GM21528 (cell line): Measurements from ENCODE around the gene ATL3.
A peak's percentile ranks its signal among the peaks of the same experiment; 100 is the strongest.
"Not testable (repeated sequence)": the region's sequence is repeated elsewhere in the genome, so short reads cannot be mapped to it uniquely, and the experiment has no call there.

Experiments
- ATAC-seq: cut with Tn5 transposase; IDR thresholded peaks from one replicate; pipeline ENCODE4 v1.9.1; 2021; ENCODE audit warnings: mild to moderate bottlenecking, moderate library complexity; ENCODE audit not compliant: unreplicated experiment, low FRiP score

The ATL3 gene

GRCh38 chr11:63682066-63683021, 11.2 kb upstream of the ATL3 start:
- ATAC-seq = no peak

DNA sequence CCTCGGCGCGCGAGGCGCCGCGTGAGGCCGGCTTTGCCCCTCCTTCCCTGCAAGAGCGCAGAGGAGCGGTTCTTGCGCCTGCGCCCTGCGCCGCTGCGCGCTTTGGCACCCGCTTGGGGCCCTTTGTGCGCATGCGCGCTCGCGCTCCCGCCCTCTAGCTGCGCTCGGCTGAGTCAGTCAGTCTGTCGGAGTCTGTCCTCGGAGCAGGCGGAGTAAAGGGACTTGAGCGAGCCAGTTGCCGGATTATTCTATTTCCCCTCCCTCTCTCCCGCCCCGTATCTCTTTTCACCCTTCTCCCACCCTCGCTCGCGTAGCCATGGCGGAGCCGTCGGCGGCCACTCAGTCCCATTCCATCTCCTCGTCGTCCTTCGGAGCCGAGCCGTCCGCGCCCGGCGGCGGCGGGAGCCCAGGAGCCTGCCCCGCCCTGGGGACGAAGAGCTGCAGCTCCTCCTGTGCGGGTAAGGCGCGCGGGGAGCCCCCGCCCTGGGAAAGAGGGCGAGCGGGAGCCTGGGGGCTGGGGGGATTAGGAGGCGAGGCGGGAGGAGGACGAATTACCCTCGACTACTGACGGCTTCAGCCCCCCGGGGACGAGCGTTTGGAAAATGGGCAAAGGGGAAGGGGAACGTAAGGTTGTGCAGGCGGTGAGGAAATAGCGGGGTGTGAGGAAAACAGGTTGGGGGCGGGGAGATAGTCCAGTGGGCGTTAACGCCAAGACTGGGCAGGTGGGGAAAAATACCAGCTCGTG, 10.3 kb upstream of the ATL3 start, which contains the start of gene RTN3:
Gene RTN3 (plus strand): TSS at position 180 of the 745 bp plus-strand sequence. CDS start 137 bp downstream, at position 317.
- peak; percentile 79 for ATAC-seq

DNA sequence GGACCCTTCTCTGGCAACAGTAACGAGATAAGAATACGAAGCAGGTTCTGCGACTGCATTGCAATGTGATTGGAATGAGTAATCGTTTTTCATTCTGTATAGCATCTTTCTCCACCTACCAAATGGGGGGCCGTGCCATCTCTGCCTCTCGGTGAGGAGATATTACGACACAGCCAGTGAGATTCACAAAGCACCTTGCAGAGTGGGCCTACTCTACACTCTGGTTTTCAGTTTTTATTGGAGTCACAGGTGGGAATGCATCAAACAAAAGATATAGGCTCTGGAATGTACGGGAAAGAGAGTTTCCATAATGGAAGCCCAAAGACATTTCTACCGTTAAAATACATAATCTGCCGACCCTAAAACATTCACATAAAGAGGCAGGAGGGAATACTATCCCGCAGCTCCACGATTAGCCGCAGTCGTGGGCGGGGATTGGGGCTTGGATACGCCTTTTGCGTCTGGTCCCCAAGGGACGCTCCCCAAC, 9.7 kb upstream of the ATL3 start:
- ATAC-seq = no peak

GRCh38 chr11:63673579-63673978, 2.4 kb upstream of the ATL3 start:
- ATAC-seq = no peak

GRCh38 chr11:63672936-63673539, 1.9 kb upstream of the ATL3 start:
- no peak for ATAC-seq

- ATAC-seq = no peak
These were observed 934 bp upstream of the ATL3 start for GRCh38 chr11:63672156-63672463.

DNA sequence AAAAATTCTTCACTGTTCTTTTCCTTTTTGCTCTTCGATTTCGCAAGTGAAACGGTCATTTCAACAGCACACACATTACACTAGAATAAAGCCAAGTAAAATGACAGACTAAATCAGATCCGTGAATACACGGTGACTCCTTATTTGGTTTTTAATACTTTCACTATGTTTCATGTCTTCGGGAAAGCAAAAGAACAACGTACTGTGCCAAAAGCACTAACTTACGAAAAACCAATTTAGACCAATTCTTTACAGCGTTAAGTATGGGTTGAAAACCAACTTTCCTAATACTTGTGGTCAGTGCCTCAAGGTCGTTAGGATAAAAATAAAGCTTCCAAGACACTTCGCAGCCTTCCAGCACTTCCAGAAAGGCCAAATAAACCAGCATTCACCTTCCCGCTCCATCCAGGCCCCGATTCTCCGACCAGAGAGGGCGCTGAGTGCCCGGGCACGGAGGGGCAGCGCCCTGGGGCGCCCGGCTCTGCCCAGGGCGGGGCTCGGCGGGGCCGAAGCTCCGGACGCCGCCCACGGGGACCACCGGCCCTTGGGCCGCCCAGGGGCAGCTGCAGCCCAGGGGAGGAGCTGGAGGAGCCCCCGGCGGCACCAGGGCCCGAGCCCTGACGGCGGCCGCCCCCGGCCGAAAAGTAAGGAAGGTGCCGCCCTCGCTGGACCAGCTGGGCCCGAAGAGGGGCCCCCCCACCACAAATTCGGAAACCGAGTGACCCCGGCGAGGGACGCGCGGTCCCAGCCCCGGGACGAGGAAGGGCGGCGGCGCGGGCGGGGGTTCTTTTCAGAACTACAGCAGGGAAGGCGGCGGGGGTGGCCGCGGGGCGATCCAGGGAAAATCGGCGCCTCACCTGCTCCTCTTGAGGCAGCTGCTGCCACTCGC, 499 bp downstream of the ATL3 start:
- peak; percentile 30 for ATAC-seq

- ATAC-seq = no peak
These were observed 1.1 kb downstream of the ATL3 start for GRCh38 chr11:63670096-63670432.

DNA sequence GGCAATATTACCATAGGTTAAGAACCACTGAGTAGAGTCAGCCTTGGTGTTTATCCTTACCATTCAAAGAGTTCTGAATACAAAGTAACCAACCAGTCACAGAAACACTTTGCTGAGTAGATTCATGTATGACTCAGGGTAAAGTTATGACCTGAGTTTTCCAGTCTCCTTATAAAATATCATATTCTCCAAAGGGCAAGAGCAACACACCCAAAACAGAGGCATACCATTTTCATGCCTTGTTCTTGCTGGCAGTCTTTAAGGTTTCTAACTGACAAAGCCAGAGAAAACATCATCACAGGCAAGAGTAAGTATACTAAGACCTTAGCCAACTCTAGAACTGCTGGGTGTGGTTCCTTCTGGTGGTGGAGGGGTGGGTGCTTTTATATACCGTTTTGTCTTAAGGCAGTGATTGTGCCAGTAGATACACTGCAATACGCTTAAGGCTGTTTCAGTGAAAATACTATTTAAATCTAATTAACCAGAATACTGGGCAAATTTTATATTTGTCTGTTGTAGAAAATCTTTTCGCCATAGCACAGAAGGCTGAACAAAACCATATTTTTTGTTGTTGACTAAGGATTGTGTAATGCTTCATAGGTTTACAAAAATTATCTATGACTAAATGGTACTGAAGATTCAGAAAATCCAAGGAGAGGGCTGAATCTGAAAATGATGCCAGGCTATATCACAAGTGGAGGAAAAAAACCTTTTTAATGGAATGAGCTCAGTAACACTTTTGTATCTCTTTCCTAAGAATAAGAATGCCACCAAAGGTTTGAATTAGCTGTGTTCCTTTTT, 3.0 kb downstream of the ATL3 start:
- no peak for ATAC-seq

GRCh38 chr11:63666874-63667273, 4.3 kb downstream of the ATL3 start:
- no peak for ATAC-seq

GRCh38 chr11:63663809-63664208, 7.4 kb downstream of the ATL3 start:
- no peak for ATAC-seq

DNA sequence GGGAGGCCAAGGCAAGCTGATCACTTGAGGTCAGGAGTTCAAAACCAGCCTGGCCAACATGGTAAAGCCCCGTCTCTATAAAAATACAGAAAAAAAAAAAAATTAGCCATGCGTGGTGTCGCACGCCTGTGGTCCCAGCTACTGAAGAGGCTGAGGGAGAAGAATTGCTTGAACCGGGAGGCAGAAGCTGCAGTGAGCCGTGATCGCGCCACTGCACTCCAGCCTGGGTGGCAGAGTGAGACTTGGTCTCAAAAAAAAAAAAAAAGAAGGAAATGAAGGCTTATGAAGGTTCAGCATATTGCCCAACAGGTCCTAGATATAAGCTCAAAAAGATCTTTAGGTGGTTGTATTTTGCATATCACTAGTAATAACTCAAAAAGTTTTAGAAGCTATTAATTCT, 10.2 kb downstream of the ATL3 start:
- ATAC-seq = no peak

GRCh38 chr11:63652671-63653070, 18.5 kb downstream of the ATL3 start:
- no peak for ATAC-seq

DNA sequence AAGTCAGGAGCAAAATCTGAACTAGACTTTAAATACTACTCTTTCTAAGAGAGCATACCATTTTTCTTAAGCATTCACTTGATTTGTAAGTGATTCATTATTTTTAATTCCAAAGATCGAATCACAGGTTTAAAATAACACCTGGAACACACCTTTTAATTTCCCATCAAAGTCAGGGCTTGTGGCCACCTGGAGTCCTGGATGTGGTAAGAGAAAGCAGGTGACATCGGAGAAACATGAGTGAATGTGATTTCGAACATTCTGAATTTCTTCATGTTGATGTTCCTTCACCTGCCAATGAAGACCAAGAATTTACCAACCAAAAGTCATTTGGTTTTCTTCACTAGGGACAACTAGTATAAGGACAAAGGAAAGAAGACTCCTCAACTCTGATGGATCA, 28.0 kb downstream of the ATL3 start:
- ATAC-seq = no peak

DNA sequence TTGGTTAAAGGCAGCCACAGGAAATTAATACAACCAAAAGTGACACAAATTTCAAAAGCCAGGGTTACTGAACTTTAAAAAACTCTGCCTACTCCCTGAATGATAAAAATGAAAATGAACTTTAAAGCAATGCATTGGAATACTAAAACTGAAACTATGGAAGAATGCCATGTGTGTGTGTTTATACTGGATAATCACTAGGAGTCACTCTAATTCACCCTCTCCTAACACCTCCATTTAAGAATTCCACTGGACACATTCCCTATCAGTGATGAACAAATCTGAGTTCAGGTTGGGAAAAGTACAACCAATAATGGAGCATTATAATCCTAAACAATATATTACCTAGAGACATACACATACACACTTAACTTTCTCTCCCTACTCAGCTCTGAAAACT, 29.4 kb downstream of the ATL3 start:
- no peak for ATAC-seq

DNA sequence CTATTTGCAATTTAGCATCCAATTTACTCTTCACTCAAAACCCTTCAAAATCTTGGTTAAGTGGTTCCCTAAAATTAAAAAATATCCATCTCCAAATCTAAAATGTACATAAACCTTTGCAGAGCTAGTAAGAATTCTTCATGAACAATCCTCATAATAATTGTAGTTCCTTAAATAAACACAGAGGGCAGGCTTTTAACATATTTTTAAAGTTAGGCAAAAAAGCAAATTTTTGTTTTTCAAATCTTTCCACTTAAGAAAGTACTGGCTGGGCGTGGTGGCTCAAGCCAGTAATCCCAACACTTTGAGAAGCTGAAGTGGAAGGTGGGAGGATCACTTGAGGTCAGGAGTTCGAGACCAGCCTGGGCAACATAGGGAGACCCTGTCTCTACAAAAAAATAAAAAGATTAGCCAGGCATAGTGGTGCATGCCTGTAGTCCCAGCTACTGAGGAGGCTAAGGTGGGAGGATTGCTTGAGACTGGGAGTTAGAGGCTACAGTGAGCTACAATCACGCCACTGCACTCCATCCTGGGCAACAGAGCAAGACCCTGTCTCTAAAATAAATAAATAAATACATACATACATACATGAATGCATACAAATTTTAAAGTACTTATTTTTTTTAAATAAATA, 31.9 kb downstream of the ATL3 start:
- no peak for ATAC-seq

GRCh38 chr11:63638436-63638835, 32.7 kb downstream of the ATL3 start:
- not testable (repeated sequence) for ATAC-seq

DNA sequence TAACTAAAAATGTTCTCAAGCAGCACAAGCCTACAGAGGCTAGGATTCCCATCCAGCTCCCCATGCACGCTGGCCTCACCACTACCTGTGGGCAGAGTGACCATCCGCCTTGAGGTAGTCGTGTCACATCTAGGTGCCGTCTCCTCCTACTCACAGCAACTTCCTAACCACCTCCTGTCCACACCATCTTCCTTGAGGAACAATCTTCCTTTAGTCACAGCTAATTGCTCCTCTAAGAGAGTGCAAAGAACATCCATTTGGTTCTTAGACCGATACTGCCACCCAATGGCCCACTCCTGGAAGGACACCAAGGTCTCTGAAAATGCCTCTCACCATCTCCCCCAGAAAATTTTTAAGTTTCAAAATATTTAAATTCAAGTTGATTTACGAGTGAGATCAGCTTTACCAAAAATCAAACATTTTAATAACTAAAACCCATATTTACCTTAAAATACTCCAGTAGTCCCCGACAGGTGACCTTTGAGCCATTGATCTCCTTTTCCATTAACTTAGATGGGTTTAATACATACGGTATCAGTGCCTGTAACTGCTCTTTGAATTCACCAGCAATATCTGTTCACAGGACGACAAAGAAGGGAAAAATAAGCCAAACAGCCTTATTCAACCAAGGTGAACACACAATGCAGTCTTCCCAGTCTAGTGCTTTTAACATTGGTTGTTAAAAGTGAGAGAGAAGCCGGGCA, 35.3 kb downstream of the ATL3 start:
- ATAC-seq = no peak
